NT2/D1 (cell line): ENCODE measurements around the gene LYST.
"Not testable (repeated sequence)": the region's sequence is repeated elsewhere in the genome, so short reads cannot be mapped to it uniquely, and the experiment has no call there.

Source experiments
- DNase-seq: peaks from one replicate; pipeline ENCODE4 v3.0.0-alpha.2; 2011; ENCODE audit warnings: low read depth, low spot score
- H3K27me3 ChIP-seq: 2 replicates; pipeline ENCODE4 v1.6.0; 2011; ENCODE audit warnings: mild to moderate bottlenecking; ENCODE audit not compliant: insufficient read length, insufficient read depth
- H3K36me3 ChIP-seq: 2 replicates; pipeline ENCODE4 v1.6.1; 2011; ENCODE audit warnings: mild to moderate bottlenecking, low read length, mixed read lengths; ENCODE audit not compliant: insufficient read depth, insufficient read length
- H3K4me1 ChIP-seq: 2 replicates; pipeline ENCODE4 v1.5.1; 2011; ENCODE audit not compliant: insufficient read depth, insufficient read length
- H3K4me3 ChIP-seq: 2 replicates; pipeline ENCODE4 v1.5.1; 2011; ENCODE audit warnings: low read depth; ENCODE audit not compliant: insufficient read length
- H3K9ac ChIP-seq: 2 replicates; pipeline ENCODE4 v1.6.0; 2011; ENCODE audit warnings: low read depth; ENCODE audit not compliant: insufficient read length
- H3K9me3 ChIP-seq: 2 replicates; pipeline ENCODE4 v1.5.1; 2011; ENCODE audit warnings: mild to moderate bottlenecking, low read length; ENCODE audit not compliant: insufficient read depth
- SUZ12 ChIP-seq: IDR thresholded peaks from 2 replicates; pipeline ENCODE4 v1.6.1; 2011; ENCODE audit not compliant: insufficient read length, insufficient read depth; ENCODE audit errors: extremely low read depth
- YY1 ChIP-seq: IDR thresholded peaks from 2 replicates; pipeline ENCODE4 v1.6.1; 2011; ENCODE audit not compliant: insufficient read length, insufficient read depth
- ZNF274 ChIP-seq: IDR thresholded peaks from 2 replicates; pipeline ENCODE4 v1.6.1; 2011; ENCODE audit warnings: mild to moderate bottlenecking, low read depth, low read length

Gene LYST

DNA sequence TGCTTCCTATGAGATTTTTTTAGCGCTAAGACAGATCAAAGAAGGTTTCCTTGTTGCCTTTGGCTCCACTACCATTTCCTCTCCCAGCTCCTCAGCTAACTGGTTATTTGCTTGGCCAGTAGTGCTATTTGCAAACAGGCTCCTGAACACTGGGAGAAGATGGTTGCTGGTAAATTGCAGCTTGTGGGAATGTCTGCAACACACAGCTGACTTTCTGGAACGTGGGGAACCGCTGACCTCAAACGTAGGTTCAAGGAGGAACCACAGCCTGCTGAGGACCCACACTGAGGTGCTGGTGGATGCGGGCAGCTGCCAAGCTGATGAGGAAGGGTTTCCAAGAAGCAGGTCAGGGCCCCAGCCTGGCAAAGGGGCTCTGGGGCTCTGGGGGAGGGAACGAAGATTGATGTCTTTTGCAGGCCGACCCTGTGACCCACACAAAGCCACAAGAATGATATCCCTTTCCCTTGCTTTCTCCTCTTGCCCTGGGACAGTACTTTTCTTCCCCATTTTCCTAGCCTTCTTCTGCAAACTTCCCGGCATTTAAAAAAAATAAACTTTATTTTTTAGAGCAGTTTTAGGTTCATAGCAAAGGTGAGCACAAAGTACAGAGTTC lies 241.9 kb downstream of the LYST start:
- peaks cover 3% of the 10 kb centered on the region for H3K4me1 ChIP-seq
- no peaks in the 10 kb centered on the region for H3K27me3 ChIP-seq
- no peak overlapping the region for H3K4me3 ChIP-seq
- H3K9ac ChIP-seq = no peak overlapping the region
- no peak for TF ChIP-seq YY1
- TF ChIP-seq ZNF274 = no peak
- TF ChIP-seq SUZ12 = no peak
- no peaks in the 10 kb centered on the region for H3K9me3 ChIP-seq
- DNase-seq = no peak
- H3K36me3 ChIP-seq = no peaks in the 10 kb centered on the region

DNA sequence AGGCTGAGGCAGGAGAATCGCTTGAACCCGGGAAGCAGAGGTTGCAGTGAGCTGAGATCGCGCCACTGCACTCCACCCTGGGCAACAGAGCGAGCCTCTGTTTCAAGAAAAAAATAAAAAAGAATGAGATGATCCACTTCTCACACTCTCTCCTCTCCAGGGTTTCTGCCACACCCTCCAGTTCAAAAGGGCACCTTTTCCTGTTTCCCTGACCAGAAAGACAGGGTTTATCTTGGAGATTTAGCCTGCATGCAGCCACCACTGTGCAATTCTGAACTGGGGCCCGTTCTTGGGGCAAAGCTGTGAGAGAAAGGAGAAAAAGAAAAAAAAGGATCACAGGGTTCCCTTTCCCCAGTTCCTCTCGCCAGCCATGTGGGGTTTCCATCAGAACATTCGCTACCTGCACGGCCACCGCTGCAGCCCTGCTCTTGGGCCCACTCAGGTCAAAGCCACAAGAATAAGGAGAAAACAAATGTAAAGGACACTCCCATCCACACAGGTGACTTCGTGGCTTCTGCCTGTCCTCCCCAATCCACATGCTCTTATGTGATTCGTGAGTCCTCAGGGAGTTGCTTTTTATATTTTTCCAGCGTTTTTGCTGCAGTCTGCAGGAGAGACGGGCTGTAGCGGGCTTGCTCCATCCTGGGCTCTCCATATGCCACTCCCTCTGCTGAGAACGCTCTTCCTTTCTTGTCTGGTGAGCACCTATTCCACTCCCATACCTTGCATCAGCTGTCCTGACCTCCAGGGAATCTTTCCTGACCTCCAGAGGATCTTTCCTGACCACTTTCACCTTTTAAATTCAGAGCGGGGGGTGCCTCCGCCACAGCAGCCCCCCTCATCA lies 243.5 kb downstream of the LYST start:
- Histone ChIP-seq H3K9me3 (no peaks in the 10 kb centered on the region), H3K36me3 (no peaks in the 10 kb centered on the region), H3K9ac (no peak overlapping the region), H3K4me3 (no peak overlapping the region), H3K27me3 (no peaks in the 10 kb centered on the region), H3K4me1 (peaks cover 3% of the 10 kb centered on the region)
- no peak for TF ChIP-seq SUZ12
- TF ChIP-seq ZNF274 = no peak
- no peak for TF ChIP-seq YY1
- no peak for DNase-seq

DNA sequence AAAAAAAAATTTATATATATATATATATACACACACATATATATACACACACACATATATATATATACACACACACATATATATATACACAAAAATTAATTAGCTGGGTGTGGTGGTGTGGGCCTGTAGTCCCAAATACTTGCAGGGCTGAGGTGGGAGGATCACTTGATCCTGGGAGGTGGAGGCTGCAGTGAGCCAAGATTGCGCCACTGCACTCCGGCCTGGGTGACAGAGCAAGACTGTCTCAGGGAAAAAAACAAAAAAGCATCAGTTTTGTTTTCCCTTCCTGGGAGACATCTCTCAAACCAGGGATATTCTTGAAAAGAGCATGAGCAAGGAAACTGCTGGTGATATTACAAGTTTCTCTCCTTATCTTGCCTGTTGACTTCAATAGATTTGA lies 247.6 kb downstream of the LYST start:
- H3K9me3 ChIP-seq, H3K36me3 ChIP-seq, DNase-seq, H3K4me3 ChIP-seq, H3K4me1 ChIP-seq, H3K9ac ChIP-seq, H3K27me3 ChIP-seq: not testable (repeated sequence)

DNA sequence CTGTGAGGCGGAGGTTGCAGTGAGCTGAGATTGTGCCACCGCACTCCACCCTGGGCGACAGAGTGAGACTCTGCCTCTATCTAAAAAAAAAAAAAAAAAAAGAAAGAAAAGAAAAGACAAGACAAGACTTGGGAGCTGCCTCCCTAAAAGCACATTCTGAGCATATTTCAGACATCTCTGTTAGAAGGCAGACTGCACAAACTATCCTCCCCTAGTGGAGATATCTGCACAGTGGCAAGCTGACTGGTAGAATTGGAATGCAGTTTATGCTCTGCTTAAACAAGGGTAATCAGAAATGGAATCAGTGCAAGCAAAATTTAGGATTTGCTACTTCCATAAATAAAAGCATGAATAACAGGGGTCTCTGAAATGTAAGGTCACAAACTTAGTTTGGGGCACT lies 248.9 kb downstream of the LYST start:
- no peaks in the 10 kb centered on the region for H3K27me3 ChIP-seq
- TF ChIP-seq YY1 = no peak
- no peak for TF ChIP-seq ZNF274
- no peak for TF ChIP-seq SUZ12
- peaks cover 4% of the 10 kb centered on the region for H3K4me1 ChIP-seq
- H3K36me3 ChIP-seq = no peaks in the 10 kb centered on the region
- DNase-seq = no peak
- no peak overlapping the region for H3K4me3 ChIP-seq
- no peaks in the 10 kb centered on the region for H3K9me3 ChIP-seq
- H3K9ac ChIP-seq = no peak overlapping the region

DNA sequence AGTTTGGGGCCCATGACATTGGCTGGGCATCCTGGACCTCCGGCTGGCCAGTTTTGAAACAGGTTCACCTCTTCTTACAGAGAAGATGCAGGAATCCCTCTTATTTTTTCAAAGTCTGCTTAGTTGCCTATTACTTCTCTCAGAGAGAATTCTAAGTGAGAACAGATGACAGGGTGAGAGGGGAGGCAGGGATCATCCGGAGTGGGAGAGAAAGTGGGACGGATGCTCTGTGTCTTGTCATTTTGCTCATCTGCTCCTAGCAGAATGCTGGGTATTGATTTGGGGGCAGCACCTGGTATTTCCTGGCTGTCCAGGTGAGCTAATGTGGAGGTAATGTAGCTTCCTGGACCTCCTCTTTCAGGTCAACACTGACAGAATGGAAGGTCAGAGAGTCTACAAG lies 249.6 kb downstream of the LYST start:
- Histone ChIP-seq H3K9ac (no peak overlapping the region), H3K4me1 (peaks cover 4% of the 10 kb centered on the region)

DNA sequence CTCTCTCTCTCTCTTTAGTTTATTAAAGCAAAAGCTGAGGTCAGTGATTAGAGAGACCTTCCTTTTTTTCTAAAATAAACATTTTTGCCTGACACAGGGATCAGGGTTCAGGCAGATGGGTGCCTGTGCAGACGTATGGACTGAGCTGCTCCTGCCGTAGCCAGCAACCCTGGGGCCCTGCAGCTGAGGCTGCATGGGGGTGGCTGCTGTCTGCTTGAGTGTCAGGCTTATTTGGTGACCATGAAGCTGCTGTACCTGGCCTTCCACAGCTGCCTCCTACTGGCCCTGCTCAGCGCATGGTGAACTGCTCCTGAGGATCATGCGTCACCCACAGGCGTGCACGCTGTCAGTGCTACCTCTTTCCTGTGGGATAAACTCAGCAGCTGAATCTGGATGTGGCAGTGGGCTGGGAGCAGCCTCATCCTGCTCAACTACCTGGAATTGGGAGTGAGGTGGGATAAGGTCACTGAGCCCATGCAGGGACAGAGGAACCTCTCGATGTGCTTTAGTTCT lies 252.2 kb downstream of the LYST start:
- H3K9me3 ChIP-seq = no peaks in the 10 kb centered on the region
- TF ChIP-seq SUZ12 (no peak), ZNF274 (no peak), YY1 (no peak)
- H3K27me3 ChIP-seq = no peaks in the 10 kb centered on the region
- H3K9ac ChIP-seq = no peak overlapping the region
- H3K36me3 ChIP-seq = no peaks in the 10 kb centered on the region
- peaks cover 4% of the 10 kb centered on the region for H3K4me1 ChIP-seq
- no peak overlapping the region for H3K4me3 ChIP-seq
- no peak for DNase-seq

More for the DNA sequence above, 249.6 kb downstream of the LYST start:
- no peaks in the 10 kb centered on the region for H3K36me3 ChIP-seq
- no peak overlapping the region for H3K4me3 ChIP-seq
- no peaks in the 10 kb centered on the region for H3K27me3 ChIP-seq
- no peak for TF ChIP-seq YY1
- TF ChIP-seq SUZ12 = no peak
- TF ChIP-seq ZNF274 = no peak
- DNase-seq = no peak
- H3K9me3 ChIP-seq = no peaks in the 10 kb centered on the region

- no peaks in the 10 kb centered on the region for H3K27me3 ChIP-seq
- TF ChIP-seq SUZ12 (no peak), ZNF274 (no peak), YY1 (no peak)
These were observed 253.1 kb downstream of the LYST start for GRCh38 chr1:235613602-235614001.

More at GRCh38 chr1:235613602-235614001, 253.1 kb downstream of the LYST start:
- H3K36me3 ChIP-seq = no peaks in the 10 kb centered on the region
- H3K4me3 ChIP-seq = no peak overlapping the region
- DNase-seq = no peak
- peaks cover 4% of the 10 kb centered on the region for H3K4me1 ChIP-seq
- no peak overlapping the region for H3K9ac ChIP-seq
- H3K9me3 ChIP-seq = no peaks in the 10 kb centered on the region
